GM12878 (cell line): Measurements from ENCODE around the gene CLK2. TPM values are rescaled to one million over a fixed set of nuclear protein-coding genes. Genes with fewer than 3 reads are reported as not detected.

ENCODE experiments used
- ATAC-seq: fragments of 200-7000 bp; cut with Tn5 transposase; 3 replicates; pipeline ENCODE4 v1.9.1; 2020; ENCODE audit warnings: mild to moderate bottlenecking, moderate library complexity
- BruUV-seq: library from RNA; stranded (reverse); fragments of 400-500 nt; replicated peaks from 2 replicates; lab custom pipeline; 2021; lab: Mats Ljungman, UMichigan
- CTCF ChIA-PET: fragments of 300-600 bp; sonication (Branson Sonifier 250); formaldehyde crosslinking; extraction: SDS; loops from one replicate; lab custom pipeline; 2021; ENCODE audit warnings: inconsistent platforms; lab: Yijun Ruan, JAX
- POLR2A ChIA-PET: fragments of 350-600 bp; formaldehyde crosslinking; extraction: SDS; loops from one replicate; lab custom pipeline; 2021; ENCODE audit warnings: inconsistent platforms; lab: Charles Lee
- RAD21 ChIA-PET: fragments of 300-600 bp; sonication (Branson Sonifier 250); formaldehyde crosslinking; loops from one replicate; lab custom pipeline; 2023; ENCODE audit warnings: antibody characterized with exemption; ENCODE audit not compliant: unreplicated experiment; lab: Charles Lee
- SMC1A ChIA-PET: fragments of 300-600 bp; sonication (Branson Sonifier 250); formaldehyde crosslinking; loops from one replicate; lab custom pipeline; 2023; ENCODE audit not compliant: unreplicated experiment, uncharacterized antibody; lab: Charles Lee
- DNase-seq: peaks from one replicate; pipeline ENCODE4 v3.0.0-alpha.2; 2011; ENCODE audit warnings: low read depth, low spot score
- FAIRE-seq: peaks from 3 replicates; lab custom pipeline; 2011; peaks lifted over from hg19 to GRCh38; lab: Jason Lieb, UNC
- H2AFZ ChIP-seq: 2 replicates; pipeline ENCODE4 v1.6.0; 2011; ENCODE audit warnings: low read depth, low read length, control low read depth; ENCODE audit not compliant: control insufficient read depth
- H3K27ac ChIP-seq: 2 replicates; pipeline ENCODE4 v1.5.1; 2011; ENCODE audit warnings: control low read depth; ENCODE audit not compliant: control insufficient read depth, insufficient read depth
- H3K27me3 ChIP-seq, 2 experiments: replicated peaks in 1 of 2; 2 replicates each; pipeline versions ENCODE4 v1.6.0 to v1.6.1; 2011; ENCODE audit warnings: low read length in 1 of 2; ENCODE audit not compliant: control insufficient read depth in 2 of 2, insufficient read depth in 2 of 2
- H3K36me3 ChIP-seq, 2 experiments: 2 replicates each; pipeline ENCODE4 v1.5.1; 2011; ENCODE audit warnings: low read length in 1 of 2; ENCODE audit not compliant: control insufficient read depth in 2 of 2, insufficient read depth in 2 of 2
- H3K4me1 ChIP-seq: 2 replicates; pipeline ENCODE4 v1.6.1; 2011; ENCODE audit warnings: mild to moderate bottlenecking, low read length, moderate library complexity, mixed read lengths; ENCODE audit not compliant: control insufficient read depth, insufficient read depth
- H3K4me2 ChIP-seq: 2 replicates; pipeline ENCODE4 v1.6.0; 2011; ENCODE audit warnings: control low read depth; ENCODE audit not compliant: control insufficient read depth, insufficient read depth
- H3K4me3 ChIP-seq: fragments of 200-600 bp; sonication (generic); 2 replicates; pipeline ENCODE4 v1.5.1; 2016
- H3K79me2 ChIP-seq: 2 replicates; pipeline ENCODE4 v1.6.0; 2011; ENCODE audit warnings: low read length; ENCODE audit not compliant: control insufficient read depth, insufficient read depth
- H3K9ac ChIP-seq: 2 replicates; pipeline ENCODE4 v1.8.0; 2011; ENCODE audit warnings: low read length, control low read depth, mixed read lengths; ENCODE audit not compliant: control insufficient read depth, insufficient read depth
- H3K9me3 ChIP-seq: replicated peaks from 3 replicates; pipeline ENCODE4 v1.5.1; 2011; ENCODE audit warnings: mild to moderate bottlenecking, low read length; ENCODE audit not compliant: control insufficient read depth, insufficient read depth
- H4K20me1 ChIP-seq: 2 replicates; pipeline ENCODE4 v1.6.0; 2011; ENCODE audit not compliant: control insufficient read depth, insufficient read depth
- BRCA1 ChIP-seq: IDR thresholded peaks from 2 replicates; pipeline ENCODE4 v1.6.1; 2011; ENCODE audit warnings: low read depth, low read length, improper control_type of control experiment
- CBX3 ChIP-seq: fragments of 200-600 bp; sonication (generic); IDR thresholded peaks from 2 replicates; pipeline ENCODE4 v1.6.1; 2016; ENCODE audit warnings: low read depth, borderline replicate concordance
- CHD2 ChIP-seq: IDR thresholded peaks from 2 replicates; pipeline ENCODE4 v1.6.1; 2011; ENCODE audit warnings: low read depth, low read length, improper control_type of control experiment, borderline replicate concordance
- FOXM1 ChIP-seq: IDR thresholded peaks from 2 replicates; pipeline ENCODE4 v1.6.1; 2012; ENCODE audit warnings: low read depth, mild to moderate bottlenecking, inconsistent platforms, low read length, moderate library complexity
- KAT2A ChIP-seq: conservative IDR thresholded peaks from 2 replicates; pipeline ENCODE4 v1.6.1; 2011; ENCODE audit warnings: low read depth, low read length; ENCODE audit not compliant: control insufficient read depth
- MTA3 ChIP-seq: IDR thresholded peaks from 2 replicates; pipeline ENCODE4 v1.6.1; 2012; ENCODE audit warnings: low read length, inconsistent platforms, borderline replicate concordance
- NBN ChIP-seq: fragments of 450-650 bp; IDR thresholded peaks from 2 replicates; pipeline ENCODE4 v1.6.1; 2016
- NFXL1 ChIP-seq: fragments of 450-650 bp; IDR thresholded peaks from 2 replicates; pipeline ENCODE4 v1.6.1; 2017; ENCODE audit warnings: antibody characterized with exemption, mild to moderate bottlenecking, borderline replicate concordance
- POLR2A ChIP-seq: IDR thresholded peaks from 2 replicates; pipeline ENCODE4 v1.6.1; 2011; ENCODE audit warnings: low read depth, mild to moderate bottlenecking, low read length
- RBBP5 ChIP-seq: fragments of 200-600 bp; sonication (generic); conservative IDR thresholded peaks from 2 replicates; pipeline ENCODE4 v1.6.1; 2016
- RELA ChIP-seq: fragments of 450-650 bp; IDR thresholded peaks from 2 replicates; pipeline ENCODE4 v1.8.0; 2014; ENCODE audit warnings: borderline replicate concordance; ENCODE audit not compliant: partially characterized antibody
- TCF3 ChIP-seq: IDR thresholded peaks from 2 replicates; pipeline ENCODE4 v1.6.1; 2012; ENCODE audit warnings: low read depth, mild to moderate bottlenecking, low read length, borderline replicate concordance; ENCODE audit not compliant: insufficient read depth
- ZSCAN29 ChIP-seq: fragments of 450-650 bp; IDR thresholded peaks from 2 replicates; pipeline ENCODE4 v1.6.1; 2017; ENCODE audit warnings: mild to moderate bottlenecking, moderate library complexity
- WGBS: methylation state at CpG from one replicate; pipeline ENCODE4 v1.1.6; 2016; ENCODE audit warnings: low lambda C conversion rate; ENCODE audit not compliant: insufficient replicate concordance, insufficient coverage; ENCODE audit errors: missing lambda C conversion rate; 5-methylcytosine and 5-hydroxymethylcytosine counted together
- in situ Hi-C: fragments of 300-500 bp; cut with MboI; formaldehyde crosslinking; loops from 9 replicates; pipeline ENCODE4 v1.14.3; 2018; ENCODE audit warnings: mixed read lengths
- intact Hi-C: fragments of 100-400 bp; cut with micrococcal nuclease; formaldehyde crosslinking; loops from one replicate; pipeline ENCODE4 v1.14.2; 2022; ENCODE audit not compliant: unreplicated experiment
- polyA plus RNA-seq, 11 experiments: library from polyadenylated mRNA; depleted of rRNA in 4 of 11; unstranded in 6 of 11; stranded (reverse) in 5 of 11; fragments of >200 nt; fragmentation: Nextera tagmentation in 4 of 11; fragmentation: Illumina TruSeq in 1 of 11; extraction: Ambion mirVana in 4 of 11; extraction: Trizol in 1 of 11; gene quantifications; 1 replicate in 1 of 11; 2 replicates in 10 of 11; pipeline versions ENCODE4 v1.2.1 to v1.2.3, GENCODE V29; 2011 to 2016; ENCODE audit warnings: inconsistent platforms in 2 of 11, missing spikeins in 2 of 11, low read depth in 1 of 11
- total RNA-seq, 4 experiments: library from RNA; depleted of rRNA in 3 of 4; stranded (reverse); fragments of >200 nt in 3 of 4; fragmentation: Illumina TruSeq in 1 of 4; extraction: Trizol in 1 of 4; gene quantifications; 2 replicates each; pipeline versions ENCODE4 v1.2.1 to v1.2.3, GENCODE V29; 2013 to 2021
- TF ChIP-seq, protein P1 (sequence below): IDR thresholded peaks from 2 replicates; pipeline ENCODE4 v1.6.1; 2011; ENCODE audit warnings: low read depth, mild to moderate bottlenecking, low read length, moderate library complexity, borderline replicate concordance; ENCODE audit errors: extremely low read depth
- TF ChIP-seq, protein P2 (sequence below): fragments of 450-650 bp; IDR thresholded peaks from 2 replicates; pipeline ENCODE4 v1.6.1; 2018; ENCODE audit warnings: borderline replicate concordance, mild to moderate bottlenecking; ENCODE audit not compliant: partially characterized antibody
- TF ChIP-seq, protein P3 (sequence below): fragments of 450-650 bp; IDR thresholded peaks from 2 replicates; pipeline ENCODE4 v1.6.1; 2016; ENCODE audit warnings: mild to moderate bottlenecking
- TF ChIP-seq, protein P4 (sequence below): IDR thresholded peaks from 2 replicates; pipeline ENCODE4 v1.6.1; 2012; ENCODE audit warnings: low read depth, low read length, improper control_type of control experiment

CLK2 gene
- total and polyA plus RNA-seq, 10 of the 15 experiments (the other 5 are each of a cell fraction or from before 2014, with no cell fraction given) = 11.1 to 83.7 (median 36.7) TPM

DNA sequence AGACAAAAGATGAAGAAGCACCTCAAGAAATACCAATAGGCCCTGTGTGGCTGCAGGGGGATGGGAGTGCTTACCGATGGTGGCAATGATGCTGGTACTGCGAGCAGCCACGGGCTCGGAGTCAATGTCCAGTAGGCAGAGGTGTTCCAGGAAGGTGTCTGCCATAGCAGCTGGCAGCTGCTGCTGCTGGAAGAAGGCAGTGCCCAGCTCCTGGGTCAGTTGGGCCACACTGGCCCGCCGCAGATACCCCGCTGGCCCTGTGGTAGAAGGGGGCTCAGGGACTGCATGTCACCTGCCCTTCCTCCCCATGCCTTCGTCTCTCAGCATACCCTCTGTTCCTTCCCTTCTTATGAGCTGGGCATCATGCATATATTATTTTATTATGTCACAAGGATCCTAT lies 26.7 kb upstream of the CLK2 start:
- FAIRE-seq (no peak), ATAC-seq (no peak), DNase-seq (no peak)
- ChIA-PET POLR2A (interaction anchor here (0.6 to 1.5 kb wide), 3 partner anchors 10 to 61 kb away, joined by 3 to 5 read pairs (median 4); no protein-coding TSS in a partner anchor), RAD21 (no interaction called here), SMC1A (no interaction called here), CTCF (interaction anchor here (1.2 to 2.3 kb wide), 2 partner anchors 47 to 49 kb away, joined by 3 to 9 read pairs; no protein-coding TSS in a partner anchor)
- no peak overlapping the region for H3K4me2 ChIP-seq
- in situ Hi-C loops (no loop called here), intact Hi-C loops (no loop called here)
- H4K20me1 ChIP-seq = no peaks in the 10 kb centered on the region
- H3K36me3 ChIP-seq = no peaks in the 10 kb centered on the region
- no TSS peak for BruUV-seq
- H3K4me1 ChIP-seq = peaks cover 3% of the 10 kb centered on the region; the same call in 1 of the 2 replicates
- H2AFZ ChIP-seq = no peak overlapping the region
- TF ChIP-seq ZSCAN29 = no peak
- TF ChIP-seq RBBP5 = no peak
- TF ChIP-seq TCF3 = no peak
- TF ChIP-seq, protein P1, sequence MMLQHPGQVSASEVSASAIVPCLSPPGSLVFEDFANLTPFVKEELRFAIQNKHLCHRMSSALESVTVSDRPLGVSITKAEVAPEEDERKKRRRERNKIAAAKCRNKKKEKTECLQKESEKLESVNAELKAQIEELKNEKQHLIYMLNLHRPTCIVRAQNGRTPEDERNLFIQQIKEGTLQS = no peak
- TF ChIP-seq, protein P2, sequence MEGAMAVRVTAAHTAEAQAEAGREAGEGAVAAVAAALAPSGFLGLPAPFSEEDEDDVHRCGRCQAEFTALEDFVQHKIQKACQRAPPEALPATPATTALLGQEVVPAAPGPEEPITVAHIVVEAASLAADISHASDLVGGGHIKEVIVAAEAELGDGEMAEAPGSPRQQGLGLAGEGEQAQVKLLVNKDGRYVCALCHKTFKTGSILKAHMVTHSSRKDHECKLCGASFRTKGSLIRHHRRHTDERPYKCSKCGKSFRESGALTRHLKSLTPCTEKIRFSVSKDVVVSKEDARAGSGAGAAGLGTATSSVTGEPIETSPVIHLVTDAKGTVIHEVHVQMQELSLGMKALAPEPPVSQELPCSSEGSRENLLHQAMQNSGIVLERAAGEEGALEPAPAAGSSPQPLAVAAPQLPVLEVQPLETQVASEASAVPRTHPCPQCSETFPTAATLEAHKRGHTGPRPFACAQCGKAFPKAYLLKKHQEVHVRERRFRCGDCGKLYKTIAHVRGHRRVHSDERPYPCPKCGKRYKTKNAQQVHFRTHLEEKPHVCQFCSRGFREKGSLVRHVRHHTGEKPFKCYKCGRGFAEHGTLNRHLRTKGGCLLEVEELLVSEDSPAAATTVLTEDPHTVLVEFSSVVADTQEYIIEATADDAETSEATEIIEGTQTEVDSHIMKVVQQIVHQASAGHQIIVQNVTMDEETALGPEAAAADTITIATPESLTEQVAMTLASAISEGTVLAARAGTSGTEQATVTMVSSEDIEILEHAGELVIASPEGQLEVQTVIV = no peak
- no peak for TF ChIP-seq NBN
- TF ChIP-seq CHD2 = no peak
- TF ChIP-seq, protein P3, sequence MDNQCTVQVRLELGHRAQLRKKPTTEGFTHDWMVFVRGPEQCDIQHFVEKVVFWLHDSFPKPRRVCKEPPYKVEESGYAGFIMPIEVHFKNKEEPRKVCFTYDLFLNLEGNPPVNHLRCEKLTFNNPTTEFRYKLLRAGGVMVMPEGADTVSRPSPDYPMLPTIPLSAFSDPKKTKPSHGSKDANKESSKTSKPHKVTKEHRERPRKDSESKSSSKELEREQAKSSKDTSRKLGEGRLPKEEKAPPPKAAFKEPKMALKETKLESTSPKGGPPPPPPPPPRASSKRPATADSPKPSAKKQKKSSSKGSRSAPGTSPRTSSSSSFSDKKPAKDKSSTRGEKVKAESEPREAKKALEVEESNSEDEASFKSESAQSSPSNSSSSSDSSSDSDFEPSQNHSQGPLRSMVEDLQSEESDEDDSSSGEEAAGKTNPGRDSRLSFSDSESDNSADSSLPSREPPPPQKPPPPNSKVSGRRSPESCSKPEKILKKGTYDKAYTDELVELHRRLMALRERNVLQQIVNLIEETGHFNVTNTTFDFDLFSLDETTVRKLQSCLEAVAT = no peak
- TF ChIP-seq KAT2A = no peak
- no peak for TF ChIP-seq MTA3
- TF ChIP-seq CBX3 = no peak
- TF ChIP-seq POLR2A = no peak
- no peak for TF ChIP-seq FOXM1
- TF ChIP-seq, protein P4, sequence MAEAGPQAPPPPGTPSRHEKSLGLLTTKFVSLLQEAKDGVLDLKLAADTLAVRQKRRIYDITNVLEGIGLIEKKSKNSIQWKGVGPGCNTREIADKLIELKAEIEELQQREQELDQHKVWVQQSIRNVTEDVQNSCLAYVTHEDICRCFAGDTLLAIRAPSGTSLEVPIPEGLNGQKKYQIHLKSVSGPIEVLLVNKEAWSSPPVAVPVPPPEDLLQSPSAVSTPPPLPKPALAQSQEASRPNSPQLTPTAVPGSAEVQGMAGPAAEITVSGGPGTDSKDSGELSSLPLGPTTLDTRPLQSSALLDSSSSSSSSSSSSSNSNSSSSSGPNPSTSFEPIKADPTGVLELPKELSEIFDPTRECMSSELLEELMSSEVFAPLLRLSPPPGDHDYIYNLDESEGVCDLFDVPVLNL = no peak
- no peak for TF ChIP-seq BRCA1
- no peak for TF ChIP-seq RELA
- TF ChIP-seq NFXL1 = no peak
- no peak overlapping the region for H3K9ac ChIP-seq
- H3K79me2 ChIP-seq = no peaks in the 10 kb centered on the region
- H3K4me3 ChIP-seq = no peak overlapping the region
- 81% methylated on average over 8 of the region's 8 CpGs for WGBS
- H3K9me3 ChIP-seq = no peaks in the 10 kb centered on the region
- H3K27ac ChIP-seq = no peak overlapping the region
- H3K27me3 ChIP-seq = no peaks in the 10 kb centered on the region; a peak in 1 of 4 replicates
